K562 (cell line): ENCODE data around the gene SHFL. TPM values are rescaled to one million over a fixed set of nuclear protein-coding genes. Genes with fewer than 3 reads are reported as not detected.

ENCODE experiments used
- ARID4B ChIP-seq: sonication (generic); formaldehyde crosslinking; IDR thresholded peaks from 2 replicates; pipeline ENCODE4 v1.8.0; 2022; ENCODE audit warnings: mild to moderate bottlenecking, missing genetic modification reagents
- BDP1 ChIP-seq: IDR thresholded peaks from 3 replicates; pipeline ENCODE4 v1.6.1; 2011; ENCODE audit not compliant: insufficient read length, insufficient read depth
- C11orf30 ChIP-seq: fragments of 450-650 bp; IDR thresholded peaks from 2 replicates; pipeline ENCODE4 v1.6.1; 2016; ENCODE audit warnings: low read depth, mild to moderate bottlenecking
- HLTF ChIP-seq: fragments of 450-650 bp; IDR thresholded peaks from 2 replicates; pipeline ENCODE4 v1.6.1; 2016
- MLLT1 ChIP-seq, 2 experiments: fragments of 450-650 bp; IDR thresholded peaks; 2 replicates each; pipeline ENCODE4 v1.6.1; 2016
- NCOA4 ChIP-seq: fragments of 450-650 bp; IDR thresholded peaks from 2 replicates; pipeline ENCODE4 v1.6.1; 2018; ENCODE audit warnings: mild to moderate bottlenecking; ENCODE audit not compliant: partially characterized antibody
- PRMT5 ChIP-seq: sonication (generic); formaldehyde crosslinking; IDR thresholded peaks from 2 replicates; pipeline ENCODE4 v1.5.0; 2020; ENCODE audit warnings: missing genetic modification reagents
- RAD21 ChIP-seq, 2 experiments: fragments of 250-450 bp in 1 of 2; fragments of 450-650 bp in 1 of 2; sonication (Bioruptor Pico) in 1 of 2; formaldehyde crosslinking in 1 of 2; IDR thresholded peaks in 1 of 2; conservative IDR thresholded peaks in 1 of 2; 2 replicates each; pipeline versions ENCODE4 v1.4.0 to v1.8.0; 2020 to 2022; ENCODE audit warnings: mild to moderate bottlenecking in 2 of 2, moderate library complexity in 1 of 2
- RCOR1 ChIP-seq, 2 experiments: IDR thresholded peaks; 2 replicates each; pipeline ENCODE4 v1.6.1; 2012; ENCODE audit warnings: low read depth in 2 of 2, low read length in 2 of 2, borderline replicate concordance in 1 of 2, improper control_type of control experiment in 1 of 2
- SIN3A ChIP-seq, 2 experiments: fragments of 150-350 bp in 1 of 2; IDR thresholded peaks; 2 replicates each; pipeline ENCODE4 v1.6.1; 2011 to 2016; ENCODE audit warnings: borderline replicate concordance in 2 of 2, low read depth in 2 of 2, low read length in 2 of 2, mild to moderate bottlenecking in 2 of 2, moderate library complexity in 2 of 2; ENCODE audit not compliant: control insufficient read depth in 1 of 2
- SIRT6 ChIP-seq: IDR thresholded peaks from one replicate; pipeline ENCODE4 v1.6.1; 2012; ENCODE audit warnings: low read depth, mild to moderate bottlenecking, control low read depth, inconsistent platforms, low read length, moderate library complexity
- SMAD3 ChIP-seq: fragments of 450-650 bp; formaldehyde crosslinking; conservative IDR thresholded peaks from 2 replicates; pipeline ENCODE4 v1.4.0; 2020; ENCODE audit warnings: mild to moderate bottlenecking
- USF2 ChIP-seq: sonication (generic); formaldehyde crosslinking; IDR thresholded peaks from 2 replicates; pipeline ENCODE4 v1.5.0; 2020; ENCODE audit warnings: missing genetic modification reagents
- ZNF165 ChIP-seq: fragments of 250-450 bp; sonication (Bioruptor Pico); IDR thresholded peaks from 2 replicates; pipeline ENCODE4 v1.4.0; 2020; ENCODE audit warnings: borderline replicate concordance
- ZNF23 ChIP-seq: fragments of 250-450 bp; sonication (Bioruptor Pico); IDR thresholded peaks from 2 replicates; pipeline ENCODE4 v1.4.0; 2020; ENCODE audit warnings: mild to moderate bottlenecking
- ZNF408 ChIP-seq: fragments of 250-450 bp; sonication (Bioruptor Pico); IDR thresholded peaks from 2 replicates; pipeline ENCODE4 v1.4.0; 2020; ENCODE audit warnings: low read depth, mild to moderate bottlenecking, moderate library complexity
- ZNF57 ChIP-seq: fragments of 450-650 bp; formaldehyde crosslinking; IDR thresholded peaks from 2 replicates; pipeline ENCODE4 v1.4.0; 2020; ENCODE audit warnings: mild to moderate bottlenecking, moderate library complexity
- ZNF639 ChIP-seq, 2 experiments: fragments of 200-800 bp in 1 of 2; sonication (Bioruptor generic) in 1 of 2; sonication (generic) in 1 of 2; formaldehyde crosslinking in 1 of 2; IDR thresholded peaks in 1 of 2; conservative IDR thresholded peaks in 1 of 2; 2 replicates each; pipeline versions ENCODE4 v1.5.0 to v1.6.1; 2016 to 2020; ENCODE audit warnings: missing compliant biosample characterization in 1 of 2, missing genetic modification characterization in 1 of 2, missing genetic modification reagents in 1 of 2
- ZNF644 ChIP-seq: fragments of 200-800 bp; sonication (Bioruptor generic); IDR thresholded peaks from 2 replicates; pipeline ENCODE4 v1.6.1; 2016; ENCODE audit warnings: low read depth, missing genetic modification characterization, missing compliant biosample characterization
- ZNF780A ChIP-seq: fragments of 250-450 bp; sonication (Bioruptor Pico); IDR thresholded peaks from 2 replicates; pipeline ENCODE4 v1.5.0; 2021; ENCODE audit warnings: mild to moderate bottlenecking
- polyA plus RNA-seq, 8 experiments: library from polyadenylated mRNA; depleted of rRNA in 4 of 8; stranded (reverse) in 5 of 8; unstranded in 3 of 8; fragments of >200 nt; fragmentation: Nextera tagmentation in 2 of 8; fragmentation: Illumina TruSeq in 1 of 8; extraction: Ambion mirVana in 2 of 8; extraction: Trizol in 1 of 8; gene quantifications; 2 replicates each; pipeline versions ENCODE4 v1.2.1 to v1.2.3, GENCODE V29; 2011 to 2014; ENCODE audit warnings: inconsistent platforms in 1 of 8, missing spikeins in 1 of 8
- total RNA-seq, 7 experiments: library from RNA; depleted of rRNA in 6 of 7; stranded (reverse); fragments of >200 nt in 6 of 7; fragmentation: Illumina TruSeq in 2 of 7; extraction: Trizol in 2 of 7; gene quantifications; 2 replicates each; pipeline versions ENCODE4 v1.2.1 to v1.2.3, GENCODE V29; 2011 to 2021; ENCODE audit warnings: low replicate concordance in 1 of 7

SHFL gene
- total and polyA plus RNA-seq, 9 of the 15 experiments (the other 6 are each of a cell fraction or from before 2014, with no cell fraction given): 1.5 to 25.7 (median 13.0) TPM

GRCh38 chr19:10061717-10062310, 24.3 kb upstream of the SHFL start (continued):
- TF ChIP-seq SIRT6 (no peak), C11orf30 (no peak), USF2 (peak; percentile 28; the same call in 1 of the 2 replicates), PRMT5 (CRISPR knock-in tag) (peak; percentile 94), SIN3A (IDR thresholded peaks at IDR 0.05; ENCODE audit: borderline replicate concordance in 2 of 2, control insufficient read depth in 1 of 2, low read depth in 2 of 2, low read length in 2 of 2) (peak; percentile 78 to 98; a peak in 2 of 4 replicates), SMAD3 (CRISPR knock-in tag) (no peak), NCOA4 (no peak), ZNF644 (peak; percentile 81), ZNF23 (CRISPR knock-in tag) (no peak), RAD21 (CRISPR knock-in tag; conservative IDR thresholded peaks at IDR 0.05 in 1 of 2, IDR thresholded peaks at IDR 0.05 in 1 of 2) (no peak), ZNF408 (CRISPR knock-in tag) (no peak), RCOR1 (IDR thresholded peaks at IDR 0.05; ENCODE audit: borderline replicate concordance in 1 of 2, low read depth in 2 of 2, low read length in 2 of 2) (peak in 1 of 2 experiments; percentile 71; a peak in 2 of 4 replicates), HLTF (no peak), ARID4B (peak; percentile 93), ZNF639 (CRISPR knock-in tag; conservative IDR thresholded peaks at IDR 0.05 in 1 of 2, IDR thresholded peaks at IDR 0.05 in 1 of 2) (0 out of 4 replicates have a peak, but pooled peaks of 1 of the 2 experiments have one; percentile 45), MLLT1 (IDR thresholded peaks at IDR 0.05) (no peak), ZNF57 (CRISPR knock-in tag) (no peak), ZNF780A (CRISPR knock-in tag) (no peak), BDP1 (no peak), ZNF165 (CRISPR knock-in tag) (no peak)
